Head of caudate nucleus (tissue), 42 donors: ENCODE measurements around the gene KRT6A.
A peak's percentile ranks its signal among the peaks of the same experiment; 100 is the strongest.

Experiments
- DNase-seq, 42 donors: peaks; one replicate each; pipeline versions ENCODE4 v3.0.0 to v3.0.0-alpha.2; 2020 to 2021; ENCODE audit warnings: mixed read lengths in 7 of 42
- intact Hi-C: fragments of 100-400 bp; cut with DNase I; formaldehyde crosslinking; loops from one replicate; pipeline ENCODE4 v1.15.0; 2022

The KRT6A gene

DNA sequence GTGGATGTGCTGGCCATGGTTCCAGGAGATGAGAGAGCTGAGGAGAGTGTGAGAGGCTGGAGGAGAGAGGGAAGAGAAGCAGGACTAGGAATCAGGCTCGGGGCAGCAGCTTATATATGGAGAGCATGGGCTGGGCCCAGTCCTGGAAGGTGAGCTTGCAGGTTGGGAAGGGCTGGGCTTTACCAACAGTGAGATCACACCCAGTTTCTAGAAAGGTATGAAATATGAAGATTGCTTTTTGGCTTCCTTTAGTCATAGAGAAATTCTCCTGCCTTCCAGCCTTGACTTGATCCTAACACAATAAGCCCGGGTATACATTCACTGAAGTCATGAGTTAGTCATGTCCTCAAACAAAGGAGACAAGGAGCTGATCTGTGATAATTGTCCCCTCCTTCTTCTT is at the start of gene KRT6A:
Gene KRT6A, minus strand, starts transcription at position 86 of the 400 bp plus-strand sequence. Its CDS starts 69 bp downstream, at position 17.
- DNase-seq = no peak
- intact Hi-C loops = no loop called here

DNA sequence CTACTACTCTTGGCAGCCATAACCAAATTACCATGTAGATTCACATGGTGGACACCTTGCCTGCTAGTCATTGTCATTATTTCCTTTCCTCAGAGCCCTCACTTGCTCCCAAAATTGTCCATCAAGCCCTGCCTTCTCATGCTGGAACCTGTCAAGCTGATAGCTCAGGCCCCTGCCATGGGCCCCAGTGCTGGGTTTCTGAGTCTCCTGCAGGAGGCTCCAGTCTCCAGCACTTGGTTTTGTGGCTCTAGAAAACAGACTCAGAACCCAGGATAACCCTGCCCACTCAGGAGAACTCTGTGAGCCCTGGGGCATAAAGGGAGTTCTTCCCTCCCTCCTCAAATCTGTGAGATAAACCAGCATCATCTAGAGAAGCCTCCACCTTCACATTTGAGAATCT is 49.1 kb upstream of the KRT6A start:
- no peak for DNase-seq
- intact Hi-C loops = no loop called here

DNA sequence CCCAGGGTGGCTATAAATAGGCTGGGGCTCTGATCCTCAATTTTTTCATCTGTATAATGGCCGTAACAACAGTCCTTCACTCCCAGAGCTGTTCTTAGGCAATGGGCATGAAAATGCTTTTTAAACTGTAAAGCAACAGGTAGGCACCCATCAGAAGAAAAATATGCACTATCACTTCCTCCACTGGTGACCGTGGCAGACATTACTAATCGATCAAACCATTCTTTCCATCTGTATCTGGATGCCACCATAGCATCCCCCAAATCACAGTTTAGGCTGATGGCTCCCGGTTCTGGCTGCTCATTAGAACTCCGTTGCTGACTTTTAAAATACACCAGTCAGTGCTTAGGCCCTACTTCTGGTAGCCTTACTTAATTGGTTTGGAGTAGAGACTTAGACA is 48.7 kb upstream of the KRT6A start:
- DNase-seq = no peak
- intact Hi-C loops = no loop called here

DNA sequence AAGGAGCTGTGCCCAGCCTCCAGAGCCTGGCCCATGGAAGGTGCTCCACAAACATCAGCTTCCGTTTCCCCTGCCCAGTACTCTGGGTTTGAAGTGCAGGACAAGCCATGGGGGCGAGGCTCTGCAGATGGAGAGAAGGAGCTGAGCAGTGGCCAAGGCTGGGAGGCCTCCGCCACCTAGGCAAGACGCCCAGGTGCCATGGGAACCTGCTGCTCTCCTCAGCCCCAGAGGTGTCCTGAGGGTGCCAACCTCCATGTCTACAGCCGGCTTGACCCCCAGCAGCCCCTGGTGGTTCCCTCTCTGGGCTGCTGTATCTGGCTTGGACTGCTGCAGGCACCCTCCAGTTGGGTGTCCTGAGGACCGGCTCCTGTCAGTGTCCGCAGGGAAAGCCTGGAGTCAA is 47.5 kb upstream of the KRT6A start:
- intact Hi-C loops = no loop called here

DNA sequence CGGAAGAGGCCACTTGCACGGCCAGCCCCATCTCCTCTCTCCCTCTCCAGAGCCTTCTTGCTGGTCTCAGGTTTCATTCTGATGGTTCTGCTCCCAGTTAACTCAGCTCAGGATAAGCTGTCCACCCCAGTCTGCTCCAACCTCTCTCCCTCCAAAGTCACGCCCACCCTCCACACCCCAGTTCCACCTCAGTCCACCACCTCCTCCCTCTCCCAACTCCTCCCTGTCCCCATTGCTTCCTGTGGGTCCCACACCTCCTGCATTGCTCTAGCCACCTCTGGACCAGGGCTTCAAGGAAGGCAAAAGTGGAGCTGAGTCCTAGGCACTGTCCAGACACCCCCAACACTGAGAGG is 46.7 kb upstream of the KRT6A start:
- intact Hi-C loops = no loop called here
- no peak for DNase-seq

More for the DNA sequence above, 47.5 kb upstream of the KRT6A start:
- no peak for DNase-seq

DNA sequence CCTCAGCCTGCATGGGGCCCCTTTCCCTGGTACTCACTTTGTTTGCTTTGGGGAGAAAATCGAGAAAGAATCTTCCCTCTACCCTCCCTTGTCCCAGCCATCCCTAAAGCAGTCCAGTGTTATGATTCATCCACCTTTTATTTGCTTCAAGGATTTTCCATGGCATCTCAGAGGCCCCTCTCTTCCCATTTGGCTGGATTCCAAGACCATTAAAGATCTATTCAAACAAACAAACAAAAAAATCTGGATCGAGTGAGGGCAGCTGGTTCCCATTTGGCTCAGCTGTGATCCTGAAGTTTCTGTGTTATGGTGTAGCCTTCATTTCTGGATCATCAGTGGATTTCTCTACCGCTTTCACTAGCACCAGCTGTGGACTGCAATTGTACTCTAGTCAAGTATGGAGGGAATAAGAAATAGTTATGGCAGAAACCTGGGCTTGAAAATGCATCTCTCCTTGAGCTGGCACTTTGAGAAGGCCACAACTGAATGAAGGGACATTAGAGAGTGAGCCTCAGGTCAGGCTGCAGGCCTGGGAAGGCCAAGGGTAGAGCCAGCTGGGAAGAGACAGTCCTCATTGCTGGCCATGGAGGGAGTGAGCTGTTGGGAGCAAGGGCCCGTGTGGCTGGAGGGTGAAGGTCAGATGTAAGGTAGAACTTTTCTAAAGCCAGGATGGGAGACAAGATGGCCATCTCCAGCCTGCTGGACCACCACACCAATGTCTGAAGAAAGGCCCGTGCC is 46.2 kb upstream of the KRT6A start:
- intact Hi-C loops = no loop called here
- DNase-seq = no peak

DNA sequence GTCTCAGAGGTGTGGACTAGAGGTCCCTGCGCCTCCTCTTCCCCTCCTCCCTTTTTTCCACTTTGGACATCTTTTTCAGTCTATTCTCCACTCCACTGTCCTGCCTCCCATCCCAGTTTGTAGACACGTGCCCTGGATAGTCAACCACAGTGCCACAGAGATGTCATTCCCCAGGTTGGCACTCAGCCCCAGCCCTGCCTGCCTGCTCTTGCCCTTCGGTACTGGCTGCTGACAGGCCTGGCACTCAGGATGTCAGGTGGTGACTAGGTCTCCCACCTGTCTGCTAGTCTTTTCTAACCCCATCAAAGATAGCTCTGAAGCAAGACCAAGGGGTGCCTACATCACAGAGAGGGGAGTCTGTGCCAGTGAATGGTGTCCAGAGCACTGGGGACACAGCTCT is 44.0 kb upstream of the KRT6A start:
- DNase-seq = no peak
- intact Hi-C loops = no loop called here

DNA sequence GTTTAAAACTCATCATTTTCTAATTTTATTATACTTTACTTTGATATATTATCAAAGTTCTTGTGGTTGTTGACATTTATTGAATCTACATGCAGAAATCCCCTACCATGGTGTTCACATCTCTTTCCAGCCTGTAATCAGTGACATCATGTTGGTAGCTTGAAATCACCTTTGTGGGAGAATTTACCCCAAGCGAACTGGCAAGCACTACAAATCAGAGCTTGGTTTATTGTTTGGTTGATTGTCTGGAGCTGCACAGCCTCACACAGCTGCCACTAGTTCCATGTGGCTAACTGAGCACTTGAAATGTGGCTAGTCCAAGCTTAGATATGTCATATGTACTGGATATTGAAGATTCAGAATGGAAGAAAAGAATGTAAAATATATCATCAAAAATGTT is 42.5 kb upstream of the KRT6A start:
- no peak for DNase-seq
- intact Hi-C loops = no loop called here

DNA sequence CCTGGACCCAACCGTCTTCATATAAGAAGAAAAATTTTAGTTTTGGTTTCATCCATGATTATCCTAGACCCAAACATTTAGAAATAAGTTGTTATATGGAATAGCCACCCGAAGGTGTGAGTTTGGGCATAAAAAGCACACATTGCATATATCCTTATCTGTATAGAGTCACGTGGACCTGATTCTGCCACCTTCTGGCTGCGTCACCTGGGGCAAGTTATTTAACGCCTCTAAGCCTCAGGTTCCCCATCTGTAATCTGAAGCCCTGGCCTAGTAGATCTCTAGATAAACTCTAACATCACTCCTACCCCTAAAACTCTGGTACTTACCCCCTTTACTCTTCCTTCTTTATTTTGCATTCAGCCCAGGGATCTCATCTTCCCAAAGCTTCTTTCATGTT is 41.4 kb upstream of the KRT6A start:
- intact Hi-C loops = no loop called here
- no peak for DNase-seq

DNA sequence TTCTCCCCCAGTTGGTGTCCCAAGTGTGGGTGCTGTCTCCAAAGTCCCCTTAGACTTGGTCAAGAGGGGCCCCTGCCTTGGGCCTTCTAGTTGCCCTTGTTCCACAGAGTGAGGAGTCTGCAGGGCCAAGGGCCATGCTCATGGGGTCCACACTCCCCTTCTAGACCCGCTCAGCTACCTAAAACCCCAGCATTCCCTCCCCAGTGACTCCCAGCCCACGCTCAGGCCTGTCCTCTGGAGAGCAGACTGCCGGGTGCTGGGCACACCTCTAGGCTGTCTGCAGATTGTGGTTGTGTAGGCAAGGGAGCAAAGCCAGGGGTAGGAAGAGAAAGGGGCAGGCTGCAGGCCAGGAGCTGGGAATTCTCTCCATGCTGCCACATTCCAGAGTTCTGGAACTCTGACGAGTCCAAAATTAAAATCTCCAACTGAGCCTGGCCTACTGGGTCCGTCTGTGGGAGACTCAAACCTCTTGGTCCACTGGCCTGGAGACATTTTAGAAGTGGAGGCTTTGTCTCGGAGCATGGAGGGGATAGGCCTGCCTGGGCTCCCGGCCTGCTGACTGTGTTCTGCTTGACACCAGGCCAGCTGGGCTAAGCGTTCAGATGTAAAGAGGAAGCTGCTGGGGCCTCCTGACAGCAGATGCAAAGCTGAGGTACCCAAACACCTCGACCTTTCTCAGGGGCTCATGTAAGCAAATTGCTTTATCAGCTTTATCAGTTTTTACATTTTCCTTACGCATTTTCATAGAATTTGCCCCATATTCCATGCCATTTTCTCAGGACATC is 40.8 kb upstream of the KRT6A start:
- intact Hi-C loops = no loop called here
- DNase-seq = peak in 5 of 42 donors; percentile 17 to 56 (median 33)

DNA sequence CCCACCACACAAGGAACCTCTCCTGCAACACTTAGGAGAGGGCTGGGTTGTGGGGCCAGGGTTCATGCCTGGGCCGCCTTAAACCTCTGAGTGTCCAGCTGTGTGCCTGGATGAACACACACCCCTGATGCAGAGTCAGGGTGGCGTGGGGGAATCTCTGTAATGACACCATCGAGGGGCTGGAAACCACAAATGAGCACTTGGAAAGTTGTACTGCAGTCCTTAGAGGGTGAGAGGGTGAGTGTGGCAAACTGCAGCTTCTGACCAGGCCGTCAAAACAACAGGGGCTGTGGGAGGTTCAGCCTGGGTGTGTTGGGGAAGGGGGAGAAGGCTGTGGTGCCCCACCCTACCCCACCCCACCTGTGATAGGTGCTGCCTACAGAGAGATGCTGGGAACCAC is 39.6 kb upstream of the KRT6A start:
- intact Hi-C loops = no loop called here
- no peak for DNase-seq

DNA sequence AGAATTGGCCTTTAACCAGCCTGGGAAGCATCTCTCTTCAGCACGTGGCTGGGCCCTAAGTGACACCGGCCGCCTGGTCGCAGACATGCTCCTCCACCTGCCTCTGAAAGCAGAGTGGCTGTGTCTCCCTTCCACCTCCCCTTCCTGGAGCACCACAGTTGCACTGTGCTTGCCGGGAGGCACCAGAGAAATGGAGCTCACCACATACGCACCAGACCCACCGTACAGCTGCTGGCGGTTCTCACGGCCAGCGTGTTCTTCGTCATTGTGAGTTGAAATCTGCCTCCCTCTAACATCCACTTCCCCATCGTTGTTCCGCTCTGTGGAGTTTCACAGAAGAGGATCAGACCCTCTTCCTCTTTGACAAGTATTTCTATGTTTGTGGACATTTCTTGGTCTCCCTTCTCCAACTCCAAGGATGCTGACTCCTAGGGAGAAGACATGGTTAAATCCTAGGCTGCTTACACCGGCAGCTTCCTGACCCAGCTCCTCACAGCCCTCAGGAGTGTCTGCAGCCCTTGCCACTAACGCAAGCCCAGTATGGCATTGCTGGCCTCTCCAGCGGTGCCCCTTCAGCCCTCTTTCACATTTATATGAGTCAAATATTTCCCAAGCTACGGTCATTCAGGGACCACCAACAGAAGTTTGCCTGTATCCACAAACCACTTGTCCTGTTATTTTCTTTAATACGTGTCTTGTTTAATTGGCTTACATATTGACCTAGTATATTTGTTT is 38.7 kb upstream of the KRT6A start:
- peak in 6 of 42 donors; percentile 18 to 48 (median 26) for DNase-seq
- intact Hi-C loops = no loop called here

DNA sequence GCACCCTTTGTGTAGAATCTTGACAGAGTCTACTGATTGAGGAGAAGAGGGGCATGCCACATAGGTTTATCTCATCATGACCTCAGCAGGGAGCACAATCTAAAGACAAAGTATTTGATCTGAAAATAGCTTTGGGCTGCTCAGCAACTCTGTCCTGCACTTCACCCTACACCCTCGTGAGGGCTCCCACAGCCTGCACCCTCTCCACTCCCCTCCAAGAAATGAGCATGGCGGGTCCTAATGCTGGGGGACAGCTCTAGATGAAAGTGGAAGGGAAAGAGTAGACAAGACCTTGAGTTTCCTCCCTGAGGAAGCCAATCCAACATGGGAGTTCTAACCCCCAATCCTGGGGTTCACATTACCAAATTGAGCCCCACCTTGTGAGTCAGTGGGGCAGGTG is 37.8 kb upstream of the KRT6A start:
- intact Hi-C loops = no loop called here
- DNase-seq = peak in 3 of 42 donors; percentile 2 to 23 (median 4)

DNA sequence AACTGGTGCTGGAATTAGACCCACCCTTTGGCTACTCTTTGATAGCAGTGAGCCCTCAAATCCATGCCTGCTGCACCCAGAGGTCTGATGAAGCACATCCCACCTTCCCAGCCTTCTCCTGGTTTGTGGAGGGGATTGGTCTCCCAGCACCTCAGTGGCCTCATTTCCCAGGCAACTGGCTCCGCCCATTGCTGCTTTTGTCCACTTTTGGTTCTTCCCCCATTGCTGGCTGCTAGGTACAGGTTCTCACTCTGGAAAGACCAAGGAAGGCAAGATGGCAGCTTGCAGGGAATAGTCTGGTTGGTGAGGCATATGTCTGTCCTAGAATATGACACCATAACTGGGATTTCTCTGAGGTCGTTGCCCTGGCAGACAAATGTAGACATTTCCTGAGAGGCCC is 37.3 kb upstream of the KRT6A start:
- intact Hi-C loops = no loop called here
- peak in 2 of 42 donors; percentile 5 to 18 for DNase-seq

DNA sequence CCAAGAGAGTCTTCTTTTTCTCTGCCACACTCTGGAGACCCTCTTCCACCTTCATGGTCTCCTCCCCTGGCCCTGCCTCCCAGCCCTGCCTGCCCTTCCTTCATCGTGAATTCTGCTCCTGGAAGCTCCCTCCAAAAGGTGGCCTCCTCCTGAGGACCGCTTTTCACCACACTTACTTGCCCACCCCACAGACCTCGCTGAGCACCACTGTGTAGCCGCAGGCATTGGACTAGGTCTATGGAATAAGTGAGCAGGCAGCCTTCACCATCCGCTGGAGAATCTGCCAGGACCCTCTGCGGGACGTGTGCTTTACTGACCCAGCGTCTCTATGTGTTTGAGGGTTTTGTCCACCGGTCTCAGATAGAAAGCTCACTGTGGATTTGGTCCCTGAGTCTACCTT is 36.8 kb upstream of the KRT6A start:
- peak in 6 of 42 donors; percentile 1 to 41 (median 5) for DNase-seq
- intact Hi-C loops = no loop called here

DNA sequence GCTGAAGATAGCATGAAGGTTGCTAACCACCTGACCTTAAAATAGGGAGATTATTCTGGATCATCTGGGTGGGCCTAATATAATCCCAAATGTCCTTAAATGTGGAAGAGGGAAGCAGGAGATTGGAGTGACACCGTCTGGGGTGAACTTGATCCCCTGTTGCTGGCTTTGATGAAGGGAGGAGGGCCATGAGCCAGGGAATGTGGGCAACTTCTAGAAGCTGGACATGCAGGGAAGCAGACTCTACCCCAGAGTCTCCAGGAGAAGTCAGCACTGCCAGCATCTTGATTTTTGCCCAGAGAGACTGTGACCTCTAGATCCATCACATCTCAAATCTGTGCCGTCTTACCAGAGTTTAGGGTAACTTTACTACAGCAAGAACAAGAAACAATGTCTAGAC is 36.4 kb upstream of the KRT6A start:
- DNase-seq = peak in 7 of 42 donors; percentile 1 to 27 (median 3)
- intact Hi-C loops = no loop called here

DNA sequence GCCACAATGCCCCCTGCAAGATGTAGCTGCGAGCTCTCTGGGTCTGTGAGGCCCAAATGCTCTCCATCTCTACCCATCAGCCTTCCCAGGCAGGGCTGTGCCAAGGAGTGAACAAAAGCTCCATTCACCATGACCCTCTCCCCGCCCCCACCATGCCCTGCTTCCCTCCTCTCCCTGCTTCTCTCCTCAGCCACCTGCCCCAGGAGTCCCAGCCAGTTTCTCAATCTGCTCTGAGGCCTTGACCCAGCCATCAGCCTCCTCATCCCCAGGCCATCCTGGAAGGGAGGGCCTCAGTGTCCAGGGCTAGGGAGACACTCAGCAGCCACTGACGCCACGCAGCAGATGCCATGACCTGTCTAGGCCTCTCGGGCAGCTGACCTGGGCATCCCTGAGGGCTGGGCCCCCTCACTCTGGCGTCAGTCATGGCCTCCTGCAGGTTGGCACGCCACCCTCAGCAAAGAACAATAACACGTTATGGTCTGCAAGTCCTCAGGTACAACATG is 35.6 kb upstream of the KRT6A start:
- peak in 41 of 42 donors; percentile 53 to 86 (median 74) for DNase-seq
- intact Hi-C loops = no loop called here

DNA sequence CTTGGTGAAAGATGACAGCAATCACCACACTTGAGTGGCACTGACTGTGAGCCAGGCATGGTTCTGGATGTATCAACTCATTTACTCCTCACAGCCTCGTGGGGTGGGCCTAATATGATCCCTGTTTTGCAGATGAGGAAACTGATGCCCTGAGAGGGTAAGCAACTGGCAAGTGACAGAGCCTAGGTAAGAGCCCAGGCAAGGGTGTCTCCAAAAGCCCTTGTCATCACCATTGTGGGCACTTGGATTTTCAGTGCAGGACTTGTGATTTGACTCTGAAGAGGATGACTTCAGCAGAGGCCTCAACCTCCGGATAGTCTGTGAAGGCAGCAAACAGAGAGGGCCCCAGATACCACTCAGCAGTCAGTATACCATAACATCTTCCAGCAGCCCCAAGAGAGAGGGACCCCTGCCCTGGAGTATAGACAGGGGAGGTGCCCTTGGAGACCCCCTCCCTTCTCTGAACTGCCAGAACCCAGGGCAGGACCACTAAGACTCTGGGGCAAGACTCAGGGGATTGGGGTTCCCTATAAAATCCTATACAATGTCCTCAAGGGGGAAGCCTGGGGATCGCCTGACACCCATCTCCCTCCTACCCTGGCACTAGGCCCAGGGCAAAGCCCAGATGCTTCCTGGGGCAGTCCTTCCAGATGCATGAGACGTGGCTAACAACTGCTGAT is 34.2 kb upstream of the KRT6A start:
- intact Hi-C loops = no loop called here
- peak in 14 of 42 donors; percentile 0 to 36 (median 8) for DNase-seq

DNA sequence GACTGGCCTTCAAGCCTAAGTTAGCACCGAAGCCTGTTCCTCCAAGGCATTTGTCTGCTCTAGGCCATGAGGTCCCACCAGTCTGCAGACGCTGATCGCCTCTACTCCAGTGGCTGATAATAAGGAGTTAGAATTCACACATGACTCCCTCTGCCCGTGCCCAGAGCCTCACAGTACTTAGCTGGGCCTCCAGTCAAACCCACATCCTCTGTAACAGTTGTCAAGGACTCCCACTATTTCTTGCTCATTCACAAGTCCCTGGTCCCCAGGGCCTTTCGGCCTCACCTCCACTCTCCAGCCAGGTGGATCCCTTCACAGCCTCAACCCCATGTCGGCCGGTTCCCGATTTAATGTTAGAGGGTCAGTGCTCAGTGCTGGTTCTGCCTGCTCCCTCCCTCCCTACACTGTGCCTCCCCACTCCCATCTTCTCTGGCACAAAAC is 33.5 kb upstream of the KRT6A start:
- peak in 12 of 42 donors; percentile 1 to 40 (median 8) for DNase-seq
- intact Hi-C loops = no loop called here
